T-helper 2 cell treated with Interferon-gamma antibody and Interleukin-4, amounts not matched to agents 100 ng/mL and 5 ng/mL, for 36 hours (primary cell): ENCODE data around the gene STK40. TPM values are rescaled to one million over a fixed set of nuclear protein-coding genes. Genes with fewer than 3 reads are reported as not detected.

Experiments used
- intact Hi-C: fragments of 100-400 bp; cut with micrococcal nuclease; formaldehyde crosslinking; loops from one replicate; pipeline ENCODE4 v1.15.1; 2023
- total RNA-seq: library from RNA; stranded (reverse); gene quantifications from 2 replicates; pipeline ENCODE4 v1.2.3, GENCODE V29; 2022

Gene STK40
- total RNA-seq, 1 donor from 2014 or later, result 48.7 TPM

DNA sequence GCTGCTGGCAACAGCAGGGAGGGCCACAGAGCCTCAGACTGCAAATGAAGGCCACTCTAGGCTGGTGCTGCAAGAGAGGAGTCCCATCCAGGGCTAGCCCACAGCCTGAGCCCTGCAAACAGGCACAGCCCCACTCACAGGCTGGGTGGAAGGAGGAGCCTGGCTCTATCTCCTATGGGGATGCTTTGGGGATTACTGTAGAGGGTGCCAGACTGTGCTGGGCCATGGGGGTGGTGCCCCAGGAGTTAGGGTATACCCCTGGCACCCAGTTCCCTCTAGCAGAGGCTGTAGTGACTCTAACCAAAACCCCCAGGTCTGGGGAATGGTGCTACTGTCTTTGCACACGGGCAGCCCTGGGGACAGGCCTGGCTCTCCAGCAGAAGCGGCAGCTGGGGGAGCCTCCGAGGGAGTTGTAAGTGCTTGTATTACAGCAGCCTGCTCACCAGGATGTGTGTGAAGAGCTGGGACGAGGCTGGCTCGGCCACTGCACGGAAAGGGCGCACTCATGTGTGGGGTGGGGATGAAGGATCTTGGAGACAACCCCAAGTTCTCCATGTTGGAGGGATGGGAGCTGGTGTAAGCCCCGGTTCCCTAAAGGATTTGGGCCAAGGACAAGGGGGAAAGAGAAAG lies 38.9 kb downstream of the STK40 start:
- intact Hi-C loops, result no loop called here

- intact Hi-C loops, result no loop called here
These were observed 40.4 kb downstream of the STK40 start for GRCh38 chr1:36345353-36345752.

DNA sequence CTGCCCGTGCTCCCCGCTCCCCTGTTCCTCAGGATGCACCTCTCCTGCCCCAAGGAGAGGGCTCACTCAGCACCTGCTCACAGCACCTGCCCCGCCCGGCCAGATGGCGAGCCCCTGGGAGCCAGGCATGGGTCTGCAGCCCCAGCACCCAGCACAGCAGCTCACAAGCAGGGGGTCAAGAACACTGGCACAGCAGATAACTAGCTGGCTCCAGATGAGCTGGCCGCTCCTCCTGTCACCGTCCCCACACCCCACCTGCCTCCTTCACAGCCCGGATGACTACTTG lies 41.4 kb downstream of the STK40 start:
- intact Hi-C loops, result no loop called here

- intact Hi-C loops, result loop anchor here (1.0 kb wide), 1 partner anchor 76 kb away; no protein-coding TSS in a partner anchor
These were observed 41.9 kb downstream of the STK40 start for GRCh38 chr1:36343651-36344394.

DNA sequence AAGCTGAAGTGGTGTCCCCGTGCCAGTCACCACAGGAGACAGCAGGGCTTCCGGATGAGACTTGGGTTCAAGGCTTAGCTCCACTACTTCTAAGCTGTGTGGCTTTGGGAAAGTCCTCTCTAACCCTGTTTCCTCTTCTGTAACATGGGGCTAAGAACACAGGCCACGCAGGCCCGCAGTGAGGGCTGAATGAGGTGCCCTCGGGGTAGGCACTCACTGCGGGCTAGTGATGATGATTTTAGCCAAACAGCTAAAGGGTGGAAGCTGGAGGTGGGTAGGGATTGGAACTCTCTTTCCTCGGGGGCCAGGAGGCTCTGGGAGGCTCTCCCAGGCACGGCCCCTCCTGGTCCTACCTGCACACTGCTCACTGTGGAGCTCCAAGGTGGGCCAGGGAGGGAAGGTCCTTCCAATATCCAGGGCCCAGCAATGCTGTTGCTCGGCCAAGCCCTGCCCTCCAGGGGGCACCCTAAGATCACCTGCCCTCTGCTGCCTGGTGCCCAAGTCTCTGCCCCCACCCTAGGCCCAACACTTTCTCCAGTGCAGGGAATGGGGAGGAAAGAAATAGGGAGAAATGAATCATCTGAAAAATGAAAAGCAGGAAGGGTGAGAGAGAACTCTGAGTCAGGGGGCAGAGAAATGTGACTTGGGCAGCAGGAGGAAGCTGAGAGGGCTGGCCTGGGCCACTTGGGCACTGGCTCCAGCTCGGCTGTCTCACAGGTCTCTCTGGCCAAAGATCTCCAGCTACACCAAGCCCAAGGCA lies 43.1 kb downstream of the STK40 start:
- intact Hi-C loops, result loop anchor here (1.0 kb wide), 2 partner anchors 27 to 78 kb away; no protein-coding TSS in a partner anchor

DNA sequence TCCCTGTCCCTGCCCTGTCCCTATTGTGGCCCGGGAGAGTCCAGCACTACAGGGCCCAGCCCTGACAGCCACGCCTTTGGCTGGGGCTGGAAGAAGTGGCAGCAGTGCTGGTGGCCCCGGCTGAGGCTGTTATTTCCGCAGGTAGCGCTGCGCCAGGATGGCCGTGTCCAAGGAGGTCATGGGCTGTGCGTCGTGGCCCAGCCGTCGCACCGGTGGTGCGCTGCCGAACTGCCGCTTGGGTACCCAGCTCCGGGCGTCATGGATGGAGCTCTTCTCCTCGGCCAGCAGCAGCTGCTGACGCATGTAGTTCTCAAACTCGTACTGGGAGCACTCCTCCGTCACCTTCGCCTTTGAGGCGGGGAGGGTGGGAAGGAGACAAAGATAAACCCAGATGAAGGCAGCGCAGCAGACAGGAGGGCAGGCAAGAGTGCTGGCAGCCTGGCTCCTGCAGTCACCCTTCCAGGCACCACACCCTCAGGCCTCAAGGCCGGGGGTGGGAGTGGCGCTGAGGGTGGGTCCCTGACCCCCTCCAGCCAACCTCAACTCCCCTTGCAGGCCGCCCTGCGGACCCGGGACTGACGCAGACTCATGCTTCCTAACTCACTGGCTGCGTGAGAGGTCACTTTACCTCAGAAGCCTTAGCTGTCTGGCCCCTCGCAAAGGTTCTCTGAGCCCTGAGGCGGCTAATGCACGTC lies 44.0 kb downstream of the STK40 start:
- intact Hi-C loops, result loop anchor here (1.0 kb wide), 1 partner anchor 28 kb away; no protein-coding TSS in a partner anchor

- intact Hi-C loops, result no loop called here
These were observed 46.1 kb downstream of the STK40 start for GRCh38 chr1:36339615-36340014.

DNA sequence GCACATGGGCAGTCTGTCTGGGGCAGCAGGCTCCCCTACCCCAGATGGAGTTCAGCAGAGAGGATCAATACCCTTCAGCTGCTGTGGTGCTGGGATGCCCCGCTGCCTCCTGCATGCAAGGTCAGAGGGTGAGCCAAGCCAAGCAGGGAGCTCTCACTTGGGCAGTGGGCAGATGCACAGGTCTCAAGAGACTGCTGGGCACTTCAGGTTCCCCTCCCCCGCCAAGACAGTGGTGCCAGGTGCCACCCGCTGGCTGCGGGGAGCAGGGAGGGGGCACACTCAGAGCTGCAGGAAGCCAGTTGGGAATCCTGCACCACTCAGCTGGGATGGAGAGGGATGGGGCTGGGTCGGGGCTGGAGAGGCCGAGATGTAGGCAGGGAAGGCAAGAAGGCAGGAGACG lies 46.5 kb downstream of the STK40 start:
- intact Hi-C loops, result no loop called here

DNA sequence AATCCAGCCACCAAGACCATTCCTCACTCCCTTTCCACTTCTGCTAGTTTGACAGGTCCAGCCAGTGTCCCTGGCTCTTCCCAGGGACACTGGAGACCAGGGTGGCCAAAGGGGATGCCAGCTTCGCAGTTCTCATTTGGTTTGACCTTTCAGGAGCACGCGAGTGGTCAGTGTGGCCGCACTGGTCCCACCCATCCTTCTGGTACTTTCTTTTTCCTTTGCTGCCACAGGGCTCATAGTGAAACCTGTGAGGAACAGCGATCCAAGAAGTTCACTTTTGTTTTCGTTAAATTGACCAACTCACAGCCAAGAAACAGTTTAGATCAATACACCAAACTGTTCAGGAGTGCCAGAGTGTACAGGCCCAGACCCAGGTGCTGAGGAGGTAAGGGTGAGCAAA lies 47.9 kb downstream of the STK40 start:
- intact Hi-C loops, result no loop called here

GRCh38 chr1:36330940-36331339 lies 54.8 kb downstream of the STK40 start:
- intact Hi-C loops, result no loop called here

GRCh38 chr1:36329817-36330216 lies 55.9 kb downstream of the STK40 start:
- intact Hi-C loops, result no loop called here

GRCh38 chr1:36328713-36329112 lies 57.0 kb downstream of the STK40 start:
- intact Hi-C loops, result no loop called here

GRCh38 chr1:36328088-36328480 lies 57.6 kb downstream of the STK40 start:
- intact Hi-C loops, result no loop called here

DNA sequence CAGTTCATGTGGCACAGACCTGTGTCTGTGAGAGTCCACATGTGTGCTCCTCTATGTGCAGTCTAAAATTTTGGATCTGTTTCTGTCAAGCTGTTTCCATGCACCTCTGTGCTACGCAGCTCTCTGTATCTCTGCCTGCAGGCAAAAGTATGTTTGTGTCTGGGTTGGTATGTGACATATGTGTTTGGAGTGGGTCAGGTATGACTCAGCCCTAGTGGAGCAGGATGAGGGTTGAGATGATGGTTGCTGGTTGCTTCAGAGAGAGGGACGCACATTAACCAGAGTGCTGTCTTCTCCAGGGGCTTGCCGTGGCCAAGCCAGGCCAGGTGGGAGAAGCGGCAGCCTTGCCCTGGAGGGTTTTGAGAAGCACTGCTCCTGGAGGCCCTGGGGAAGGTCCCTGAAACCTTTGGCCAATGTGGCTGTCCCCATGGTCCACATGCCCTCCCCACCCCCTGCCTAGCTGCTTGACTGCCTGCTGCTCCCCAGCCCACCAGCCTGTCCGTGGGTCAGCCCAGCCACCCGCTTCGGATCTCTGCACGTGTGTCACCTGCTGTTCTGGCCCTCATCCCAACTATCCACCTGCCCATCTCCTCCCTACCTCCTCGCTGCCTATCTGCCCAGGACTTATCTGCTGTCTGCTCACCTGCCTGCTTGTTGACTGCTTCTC lies 58.2 kb downstream of the STK40 start:
- intact Hi-C loops, result no loop called here

DNA sequence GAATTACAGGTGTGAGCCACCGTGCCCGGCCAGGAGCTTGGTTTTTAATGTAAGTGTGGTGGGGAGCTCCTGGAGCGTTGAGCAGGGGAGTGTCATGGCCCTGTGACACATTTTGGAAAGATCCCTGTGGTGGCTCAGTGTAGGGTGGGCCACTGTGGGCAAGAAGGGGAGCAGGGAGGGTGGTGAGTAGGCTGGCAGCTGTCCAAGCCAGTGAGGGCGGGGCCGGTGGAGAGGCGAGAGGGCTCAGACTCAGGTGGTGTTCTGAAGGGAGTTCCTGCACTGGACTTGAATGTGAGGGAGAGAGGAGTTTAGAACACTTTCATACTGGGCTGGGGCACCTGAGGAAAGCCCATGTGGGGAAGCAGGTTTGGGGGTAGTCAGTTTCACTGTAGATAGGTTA lies 59.2 kb downstream of the STK40 start:
- intact Hi-C loops, result no loop called here

DNA sequence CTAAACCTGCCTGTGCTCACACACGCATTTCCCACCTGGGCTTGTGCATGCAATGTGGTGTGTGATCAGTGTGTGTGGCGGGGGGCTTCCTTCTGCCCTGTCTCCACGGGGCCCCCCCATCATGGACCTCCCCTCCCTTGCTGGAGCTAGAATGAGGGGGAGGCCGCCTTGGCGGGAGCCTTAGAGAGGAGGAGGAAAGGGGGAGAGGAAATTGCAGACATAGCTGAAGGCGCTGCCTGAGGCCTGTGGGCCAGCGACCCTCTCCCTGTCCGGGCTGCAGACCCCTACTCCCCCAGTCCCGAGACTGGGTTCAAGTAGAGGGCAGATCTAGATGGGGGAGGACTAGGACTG lies 61.4 kb downstream of the STK40 start:
- intact Hi-C loops, result loop anchor here (5.0 kb wide), 3 partner anchors 43 to 98 kb away; partner anchors contain the start of gene STK40

DNA sequence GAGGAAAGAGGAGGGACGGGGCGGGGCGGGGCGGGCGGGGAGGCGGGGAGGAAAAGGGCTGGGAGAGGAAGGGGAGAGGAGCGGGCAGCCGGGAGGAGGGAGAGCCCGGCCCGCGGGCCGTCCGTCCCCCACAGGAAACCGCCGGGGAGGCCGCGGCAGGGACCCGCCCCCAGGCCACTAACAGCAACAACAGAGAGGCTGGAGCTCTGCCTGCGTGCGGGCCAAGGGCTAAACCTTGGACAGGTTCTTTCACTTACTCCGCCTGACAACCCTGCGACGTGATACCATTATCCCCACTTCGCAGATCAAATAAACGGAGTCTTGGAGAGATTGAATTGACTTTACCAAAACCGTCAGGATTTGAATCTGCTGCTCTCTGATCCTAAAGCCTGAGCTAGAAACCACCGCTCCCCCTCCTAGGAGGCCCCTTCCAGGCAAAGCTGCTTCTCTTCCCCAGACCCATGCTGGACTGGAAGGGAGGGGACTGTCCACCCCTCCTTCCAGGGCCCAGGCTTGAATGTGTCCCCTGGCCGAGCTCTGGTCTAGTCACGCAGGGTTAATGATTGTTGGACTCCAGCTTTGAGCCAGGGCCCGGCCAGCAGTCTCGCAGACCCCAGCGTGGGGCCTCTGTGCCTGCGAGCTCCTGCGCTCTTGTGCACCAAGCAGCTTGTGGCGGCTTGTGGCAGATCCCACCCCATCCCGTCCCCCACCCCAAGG lies 61.9 kb downstream of the STK40 start, which contains the start of gene EVA1B:
EVA1B (minus strand) TSS at position 10 of the 717 bp plus-strand sequence. CDS start 608 bp downstream, outside the sequence.
- intact Hi-C loops, result loop anchor here (2.0 to 5.0 kb wide), 4 partner anchors 17 to 99 kb away; partner anchors contain the start of genes SH3D21 and STK40

DNA sequence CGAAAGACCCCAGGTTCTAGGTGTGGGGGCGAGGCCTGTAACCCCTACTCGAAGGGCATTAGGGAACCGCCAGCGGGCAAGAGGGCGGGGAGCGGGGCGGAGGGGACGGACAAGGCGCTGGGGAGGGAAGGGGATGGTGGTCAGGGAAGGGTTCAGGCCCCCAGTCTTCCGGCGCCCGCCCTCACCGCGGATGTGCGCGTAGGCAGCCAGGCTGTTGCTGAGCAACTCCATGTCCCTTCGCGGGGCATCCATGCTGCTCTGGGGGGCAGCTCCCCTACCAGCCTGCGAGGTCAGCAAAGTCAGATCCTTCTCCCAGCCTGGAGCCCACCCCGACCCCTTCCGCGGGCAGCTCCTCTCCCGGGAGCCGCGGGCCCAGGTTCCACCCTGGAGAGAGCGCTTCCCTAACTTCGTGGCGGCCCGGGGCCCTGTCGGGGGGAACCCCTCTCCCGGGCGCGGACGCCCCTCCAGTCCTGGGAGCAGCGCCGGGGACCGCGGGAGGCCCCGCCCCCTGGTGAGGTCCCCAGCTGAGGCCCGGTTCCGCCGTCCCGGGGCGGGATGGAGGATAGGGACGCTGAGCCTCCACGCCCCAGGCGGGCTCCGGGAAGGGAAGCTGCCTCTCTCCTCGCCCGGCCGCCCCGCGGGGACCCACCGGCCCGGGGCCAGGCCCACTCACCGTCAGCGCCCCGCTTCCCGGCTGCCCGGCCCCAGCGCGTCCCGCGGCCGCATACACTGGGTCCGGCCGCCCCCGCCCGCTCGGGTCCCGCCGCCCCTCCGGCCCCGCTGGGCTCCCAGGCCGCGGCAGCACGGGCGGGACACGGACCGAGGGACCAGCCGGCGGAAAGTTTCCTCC lies 62.7 kb downstream of the STK40 start:
- intact Hi-C loops, result loop anchor here (2.0 to 5.0 kb wide), 4 partner anchors 16 to 99 kb away; partner anchors contain the start of genes SH3D21 and STK40
